IPS-NIHi7 (cell line): ENCODE data around the gene DPF1.
A peak's percentile ranks its signal among the peaks of the same experiment; 100 is the strongest.

Experiments
- DNase-seq: peaks from one replicate; pipeline ENCODE4 v3.0.0; 2012; ENCODE audit warnings: mixed read lengths; ENCODE audit errors: extremely low spot score

DPF1 gene

GRCh38 chr19:38221421-38221820 lies 2.6 kb downstream of the DPF1 start:
- no peak for DNase-seq

DNA sequence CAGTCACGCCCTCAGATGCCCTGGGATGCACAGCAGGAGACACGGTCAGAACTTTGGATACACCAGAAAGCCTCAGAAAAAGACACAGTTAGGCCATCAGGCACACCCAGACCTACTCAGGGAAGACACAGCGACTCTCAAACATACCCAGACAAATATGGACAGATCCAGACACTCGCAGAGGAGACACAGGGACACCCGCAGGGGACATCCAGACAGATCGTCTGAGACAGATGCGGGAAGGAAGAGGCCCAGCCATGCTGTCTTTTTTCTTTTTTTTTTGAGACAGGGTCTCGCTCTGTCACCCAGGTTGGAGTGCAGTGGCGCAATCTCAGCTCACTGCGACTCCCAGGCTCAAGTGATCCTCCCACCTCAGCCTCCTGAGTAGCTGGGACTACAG lies 4.8 kb downstream of the DPF1 start:
- DNase-seq: no peak

- no peak for DNase-seq
Measured at GRCh38 chr19:38218204-38218603, 5.8 kb downstream of the DPF1 start.

DNA sequence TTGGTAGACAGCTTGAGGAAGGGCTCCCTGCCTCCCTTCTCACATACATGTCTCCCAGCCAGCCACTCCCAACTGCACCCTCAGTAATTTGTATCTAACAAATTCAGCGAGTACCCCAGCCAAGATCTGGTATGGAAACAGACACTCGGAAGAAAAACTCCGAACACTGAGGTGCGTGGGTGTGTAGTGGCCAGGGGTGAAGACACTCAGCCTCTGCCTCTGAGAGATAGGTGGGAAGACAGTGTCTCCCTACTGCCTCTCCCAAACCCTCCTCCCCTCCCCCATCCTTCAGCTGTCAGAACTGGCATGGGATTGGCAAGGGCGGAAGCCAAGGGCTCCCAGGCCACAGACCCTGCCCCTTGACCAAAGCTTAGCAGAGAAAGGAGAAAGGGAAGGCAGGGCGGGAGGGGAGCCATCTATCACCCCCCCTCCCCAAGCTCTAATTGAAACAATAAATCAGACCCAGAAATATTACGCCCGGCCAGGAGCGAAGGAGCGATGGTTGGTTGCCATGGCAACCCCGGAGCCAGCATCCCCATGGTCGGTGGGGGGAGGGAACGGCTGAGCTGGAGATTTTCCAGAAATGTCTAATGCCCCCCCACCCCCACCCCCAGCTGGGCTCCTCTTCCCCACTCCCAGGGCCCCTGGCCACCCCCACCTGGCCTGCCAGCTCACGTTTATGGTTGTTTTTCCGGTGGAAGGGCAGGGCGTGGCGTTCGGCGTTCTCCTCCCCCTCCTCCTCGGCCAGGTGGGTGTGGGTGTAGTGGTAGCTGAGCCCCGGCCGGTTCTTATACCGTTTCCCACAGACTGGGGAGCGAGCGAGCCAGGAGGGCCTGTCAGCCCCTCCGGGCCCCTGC lies 7.0 kb downstream of the DPF1 start:
- DNase-seq: no peak

DNA sequence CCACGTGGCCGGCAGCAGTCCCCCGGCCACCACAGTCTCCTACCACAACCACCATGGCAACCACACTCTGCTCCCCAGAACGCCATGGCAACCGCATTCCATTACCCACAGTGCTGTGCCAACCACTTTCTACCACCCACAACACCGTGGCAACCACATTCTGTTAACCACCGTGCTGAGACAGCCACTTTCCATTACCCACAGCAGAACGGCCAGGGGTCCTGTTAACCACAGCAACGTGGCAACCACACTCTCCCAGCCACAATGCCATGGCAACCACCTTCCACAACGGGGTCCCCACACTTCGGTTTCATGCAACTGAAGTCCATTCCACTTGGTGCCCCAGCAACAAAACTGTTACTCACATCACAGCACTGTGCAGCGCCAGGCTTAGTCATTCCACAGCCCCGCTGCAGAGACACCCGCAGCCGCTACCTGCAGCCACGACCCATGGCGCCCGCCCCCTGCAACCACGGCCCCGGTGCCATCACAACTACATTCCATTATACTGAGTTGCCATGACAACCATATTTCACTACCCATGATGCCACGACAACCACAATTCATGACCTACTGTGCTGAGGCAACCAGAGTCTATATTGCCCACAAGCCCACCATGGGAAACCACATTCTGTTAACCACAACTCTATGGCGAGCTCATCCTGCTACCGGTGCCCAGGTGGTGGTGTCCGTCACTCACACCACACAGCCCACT lies 10.0 kb downstream of the DPF1 start:
- DNase-seq: no peak

GRCh38 chr19:38213469-38213868 lies 10.6 kb downstream of the DPF1 start:
- no peak for DNase-seq

- peak; percentile 60 for DNase-seq
Measured at GRCh38 chr19:38211766-38212165, 12.3 kb downstream of the DPF1 start.

DNA sequence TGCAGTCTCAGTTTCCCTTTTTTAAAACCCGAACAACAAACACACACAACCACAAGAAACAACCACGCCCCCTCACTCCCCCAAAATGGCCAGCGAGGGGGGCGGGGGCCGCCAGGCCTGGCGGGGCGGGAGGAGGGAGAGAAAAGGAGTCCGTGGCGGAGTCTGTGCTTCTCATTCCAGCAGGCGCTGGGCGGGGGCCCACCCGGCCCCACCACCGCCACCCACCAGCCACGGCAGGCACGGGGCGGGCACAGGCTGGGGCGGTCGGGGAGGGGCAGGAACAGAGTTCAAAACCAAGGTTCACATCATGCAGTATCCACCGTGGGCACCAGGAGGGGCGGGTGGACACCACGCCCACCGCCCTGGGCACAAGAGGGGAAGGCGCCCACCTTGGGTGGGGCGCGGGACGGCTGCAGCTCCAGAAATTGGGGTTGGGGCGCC lies 12.9 kb downstream of the DPF1 start:
- DNase-seq: no peak

DNA sequence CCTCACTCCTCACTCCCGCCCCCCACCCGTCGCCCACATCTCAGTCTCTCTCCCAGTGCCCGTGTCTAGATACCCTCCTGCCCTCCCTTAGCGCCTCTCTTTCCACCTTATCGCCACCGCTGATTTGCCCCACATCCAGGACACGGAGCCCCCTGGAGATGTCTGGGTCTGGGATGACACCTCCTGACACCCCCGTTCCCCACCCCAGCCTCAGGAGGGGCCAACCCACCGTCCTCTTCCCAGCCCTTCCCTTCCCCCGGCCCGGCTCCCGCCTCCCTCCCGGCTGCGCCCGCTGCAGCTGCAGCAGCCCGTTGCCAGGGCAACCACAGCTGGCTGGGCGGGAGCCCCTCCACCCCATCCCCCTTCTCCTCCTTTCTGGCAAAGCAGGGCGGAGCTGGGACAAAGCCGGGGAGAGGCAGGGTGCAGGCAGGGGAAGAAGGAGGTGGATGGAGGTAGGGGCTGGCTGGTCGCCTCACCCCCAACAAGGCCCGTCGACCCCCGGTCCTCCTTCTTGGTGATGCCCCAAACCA lies 13.5 kb downstream of the DPF1 start:
- peak; percentile 91 for DNase-seq

- peak; percentile 50 for DNase-seq
Measured at GRCh38 chr19:38209671-38210457, 14.2 kb downstream of the DPF1 start.

DNA sequence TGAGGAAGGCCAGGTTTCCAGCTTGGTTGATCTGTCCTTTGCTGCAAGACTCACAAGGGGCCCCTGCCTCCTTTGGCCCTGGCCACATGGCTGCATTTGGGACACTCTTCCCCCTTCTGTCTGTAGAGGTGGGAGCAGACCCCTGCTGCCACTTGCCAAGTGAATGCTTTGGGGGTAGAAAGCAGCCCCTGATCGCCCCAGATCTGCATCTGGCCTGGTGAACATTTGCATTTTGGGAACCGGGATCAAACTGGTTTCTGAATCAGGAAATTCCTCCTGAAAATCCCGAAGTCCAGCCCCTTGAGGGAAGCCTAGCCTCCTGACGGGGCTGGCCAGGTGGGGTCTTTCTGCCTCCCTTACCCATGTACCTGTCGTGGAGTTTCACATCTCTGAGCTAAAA lies 14.9 kb downstream of the DPF1 start:
- DNase-seq: no peak

DNA sequence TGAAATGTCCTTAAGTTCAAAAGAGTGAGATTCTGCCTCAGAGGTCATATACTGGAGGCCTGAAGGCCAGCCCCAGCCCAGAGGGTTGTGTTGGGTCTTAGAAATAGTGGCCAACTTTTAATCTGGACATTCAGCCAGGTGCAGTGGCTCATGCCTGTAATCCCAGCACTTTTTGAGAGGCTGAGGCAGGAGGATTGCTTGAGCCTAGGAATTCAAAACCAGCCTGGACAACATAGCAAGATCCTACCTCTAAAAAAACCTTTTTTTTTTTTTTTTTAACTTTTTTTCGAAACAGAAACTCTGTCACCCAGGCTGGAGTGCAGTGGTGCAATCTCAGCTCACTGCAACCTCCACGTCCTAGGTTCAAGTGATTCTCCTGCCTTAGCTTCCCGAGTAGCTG lies 15.5 kb downstream of the DPF1 start:
- no peak for DNase-seq

DNA sequence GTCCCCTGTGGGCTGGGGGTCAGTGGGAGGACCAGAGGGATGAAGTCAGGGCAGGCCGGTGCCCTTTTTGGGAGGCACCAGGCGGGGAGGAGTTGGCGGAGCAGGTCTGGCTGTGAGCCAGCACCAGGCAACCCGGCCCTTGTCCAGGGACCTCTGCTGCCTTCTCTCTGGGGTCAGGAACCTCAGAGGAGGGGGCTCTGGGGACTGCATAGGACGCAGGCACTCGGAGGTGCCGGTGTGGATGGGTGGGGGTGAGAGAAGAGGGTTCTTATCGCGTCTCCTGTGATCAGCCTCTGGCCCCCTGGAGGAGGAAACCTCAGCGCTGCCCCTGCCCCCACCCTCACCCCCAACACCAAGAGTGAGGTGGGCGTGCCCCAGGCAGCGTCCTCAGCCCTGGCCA lies 16.5 kb downstream of the DPF1 start:
- no peak for DNase-seq

DNA sequence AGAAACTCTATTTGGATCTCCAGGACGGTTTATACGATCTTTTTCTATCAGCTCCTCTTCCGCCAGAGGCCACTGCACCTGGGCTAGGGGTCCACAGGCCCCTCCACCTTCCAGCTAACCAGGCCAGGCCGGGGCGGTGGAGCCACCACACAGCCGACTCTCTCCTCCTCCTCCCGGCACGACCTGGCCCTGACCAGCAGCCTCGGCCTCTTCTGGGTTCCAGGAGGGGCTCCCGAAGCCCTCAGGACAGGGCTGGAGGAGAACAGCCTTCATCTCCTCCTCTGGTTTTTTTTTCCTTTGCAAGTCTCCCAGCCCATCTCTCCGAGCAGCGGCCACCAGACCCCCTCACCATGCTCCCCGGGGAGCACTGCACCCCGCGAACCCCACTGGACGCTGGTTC lies 17.1 kb downstream of the DPF1 start:
- no peak for DNase-seq

DNA sequence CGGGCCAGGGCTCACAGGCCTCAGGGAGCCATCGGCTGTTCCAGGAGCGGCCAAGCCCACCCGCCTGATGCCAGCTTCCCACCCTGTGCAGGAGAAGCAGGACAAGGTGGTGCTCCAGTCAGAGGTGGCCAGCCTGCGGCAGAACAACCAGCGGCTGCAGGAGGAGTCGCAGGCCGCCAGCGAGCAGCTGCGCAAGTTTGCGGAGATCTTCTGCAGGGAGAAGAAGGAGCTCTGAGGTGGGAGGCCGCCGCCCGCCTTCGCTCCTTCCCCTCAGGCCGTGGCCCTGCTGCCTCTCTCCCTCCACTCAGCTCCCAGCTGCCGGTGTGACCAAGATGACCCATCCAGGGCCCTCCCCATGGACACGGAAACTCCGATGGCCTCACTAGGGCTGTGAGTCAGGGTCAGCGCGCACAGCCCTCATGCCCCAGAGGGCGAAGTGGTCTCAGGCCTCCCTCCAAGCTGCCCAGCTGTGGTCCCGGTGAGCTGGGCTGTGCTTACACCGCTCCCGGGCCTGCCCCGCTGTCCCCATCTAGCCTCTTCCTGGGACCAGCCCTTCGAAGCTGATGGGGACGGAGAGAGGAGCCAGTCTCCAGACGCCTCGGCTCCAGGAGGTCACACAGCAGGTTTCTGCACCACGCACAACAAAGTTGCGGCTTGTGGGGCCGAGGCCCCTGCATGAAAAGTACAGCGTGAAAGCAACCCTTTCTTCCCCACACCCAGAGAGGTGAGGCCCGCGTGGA lies 17.8 kb downstream of the DPF1 start:
- DNase-seq: no peak

DNA sequence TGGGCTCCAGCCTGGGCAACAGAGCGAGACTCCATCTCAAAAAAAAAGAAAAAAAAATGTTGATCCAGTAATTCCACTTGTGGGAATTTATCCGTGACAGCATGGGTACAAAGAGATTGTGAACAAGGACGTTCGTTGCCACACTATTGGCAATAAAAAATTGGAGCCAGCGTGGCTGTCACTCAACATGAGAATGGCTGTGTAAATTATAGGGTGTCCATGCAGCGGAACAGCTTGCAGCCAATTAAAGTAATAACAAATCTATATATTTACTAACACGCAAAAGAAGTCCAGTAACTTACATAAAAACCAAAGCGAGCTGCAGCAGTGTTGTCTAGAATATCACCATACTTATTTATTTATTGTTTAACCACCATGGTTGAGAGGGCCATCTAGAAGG lies 19.3 kb downstream of the DPF1 start:
- no peak for DNase-seq

DNA sequence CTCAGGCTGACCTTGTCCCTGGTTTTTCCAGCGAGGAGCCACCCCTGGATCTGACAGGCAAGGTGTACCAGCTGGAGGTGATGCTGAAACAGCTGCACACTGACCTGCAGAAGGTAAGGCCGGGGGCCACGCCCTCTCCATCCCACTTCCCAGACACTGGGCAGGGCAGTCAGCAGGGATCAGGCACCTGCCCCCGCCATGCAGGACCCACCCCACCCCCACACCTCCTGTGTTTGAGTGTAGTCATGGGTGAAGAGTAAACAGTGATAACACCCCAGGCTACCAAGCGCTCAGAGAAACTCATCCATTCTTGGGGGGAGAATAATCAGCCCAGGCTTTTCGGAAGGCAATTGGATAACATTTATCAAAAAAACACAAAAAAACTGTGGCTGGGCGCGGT lies 19.9 kb downstream of the DPF1 start:
- DNase-seq: no peak

DNA sequence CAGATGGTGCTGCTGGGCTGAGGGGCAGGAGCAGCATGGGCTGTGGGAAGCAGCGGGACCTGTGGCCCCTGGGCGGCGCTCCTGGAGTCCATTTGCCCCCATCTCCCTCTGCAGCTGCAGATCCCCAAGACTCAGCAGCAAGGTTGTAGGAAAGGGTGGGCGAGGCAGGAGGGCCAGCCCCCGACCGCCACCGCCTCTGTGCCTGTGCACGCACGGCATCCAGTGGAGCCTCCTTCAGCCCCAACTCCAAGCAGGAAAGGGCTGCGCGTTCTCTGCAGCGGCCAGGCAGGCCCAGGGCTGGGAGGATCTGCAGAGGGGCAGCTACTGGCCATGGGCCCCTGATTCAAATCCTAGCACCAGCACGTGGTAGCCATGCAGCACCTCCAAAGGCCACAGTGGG lies 20.8 kb downstream of the DPF1 start:
- no peak for DNase-seq

DNA sequence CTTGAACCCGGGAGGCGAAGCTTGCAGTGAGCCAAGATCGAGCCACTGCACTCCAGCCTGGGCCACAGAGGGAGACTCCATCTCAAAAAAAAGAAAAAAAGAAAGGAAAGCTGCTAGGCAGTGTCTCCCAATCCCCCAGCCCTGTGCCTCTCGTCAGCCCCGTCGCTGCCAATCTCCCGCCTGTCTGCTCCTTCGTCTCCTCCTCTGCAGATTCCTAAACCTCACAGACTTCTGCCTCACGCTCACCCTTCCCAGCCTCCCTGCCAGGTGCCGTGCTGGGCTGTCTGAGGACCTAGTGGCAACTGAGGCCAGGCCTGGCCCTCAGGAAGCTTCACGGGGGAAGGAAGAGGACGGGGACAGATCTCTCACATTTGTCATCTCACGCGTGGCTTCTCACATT lies 21.5 kb downstream of the DPF1 start:
- no peak for DNase-seq

DNA sequence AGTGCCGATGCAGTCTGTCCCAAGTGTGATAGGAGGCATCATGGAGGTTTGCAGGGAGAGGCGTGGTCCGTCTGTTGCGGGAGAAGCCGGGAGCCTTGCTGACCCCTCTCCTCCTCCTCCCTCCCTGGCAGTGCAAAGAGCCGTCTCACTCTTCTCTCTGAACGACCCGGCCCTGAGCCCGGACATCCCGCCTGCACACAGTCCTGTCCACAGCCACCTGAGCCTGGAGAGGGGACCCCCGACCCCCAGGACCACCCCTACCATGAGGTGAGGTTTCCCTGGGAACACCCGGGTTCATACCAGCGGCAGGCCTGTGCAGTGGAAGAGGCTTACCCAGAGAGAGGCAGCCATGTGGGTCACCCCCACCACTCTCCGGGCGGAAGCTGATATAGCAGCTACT lies 22.3 kb downstream of the DPF1 start:
- no peak for DNase-seq

DNA sequence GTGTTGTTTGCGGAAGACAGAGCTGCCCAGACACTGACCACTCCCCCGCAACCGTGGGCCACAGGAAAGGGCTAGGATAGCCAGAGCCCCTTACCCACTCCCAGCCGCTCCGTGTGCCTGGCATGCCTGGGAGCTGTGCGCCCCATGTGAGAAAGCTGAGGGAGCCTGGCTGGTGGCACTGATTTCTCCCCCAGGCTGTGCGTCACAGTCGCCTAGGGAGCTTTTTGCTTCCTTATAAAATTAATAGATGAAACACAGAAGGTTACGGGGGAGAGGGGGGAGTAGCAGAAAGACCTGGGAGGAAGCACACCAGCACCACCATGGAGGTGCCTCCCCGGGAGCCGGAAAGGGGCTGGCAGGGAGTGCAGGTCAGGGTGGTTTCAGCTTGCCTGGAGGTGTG lies 24.7 kb downstream of the DPF1 start:
- no peak for DNase-seq
